SW 1271 (cell line): ENCODE results near the gene HOXA5.
A peak's percentile ranks its signal among the peaks of the same experiment; 100 is the strongest.

ENCODE experiments used
- DNase-seq, 2 experiments: peaks; one replicate each; lab custom pipeline; 2025; lab: John Stamatoyannopoulos, UW

HOXA5 gene

DNA sequence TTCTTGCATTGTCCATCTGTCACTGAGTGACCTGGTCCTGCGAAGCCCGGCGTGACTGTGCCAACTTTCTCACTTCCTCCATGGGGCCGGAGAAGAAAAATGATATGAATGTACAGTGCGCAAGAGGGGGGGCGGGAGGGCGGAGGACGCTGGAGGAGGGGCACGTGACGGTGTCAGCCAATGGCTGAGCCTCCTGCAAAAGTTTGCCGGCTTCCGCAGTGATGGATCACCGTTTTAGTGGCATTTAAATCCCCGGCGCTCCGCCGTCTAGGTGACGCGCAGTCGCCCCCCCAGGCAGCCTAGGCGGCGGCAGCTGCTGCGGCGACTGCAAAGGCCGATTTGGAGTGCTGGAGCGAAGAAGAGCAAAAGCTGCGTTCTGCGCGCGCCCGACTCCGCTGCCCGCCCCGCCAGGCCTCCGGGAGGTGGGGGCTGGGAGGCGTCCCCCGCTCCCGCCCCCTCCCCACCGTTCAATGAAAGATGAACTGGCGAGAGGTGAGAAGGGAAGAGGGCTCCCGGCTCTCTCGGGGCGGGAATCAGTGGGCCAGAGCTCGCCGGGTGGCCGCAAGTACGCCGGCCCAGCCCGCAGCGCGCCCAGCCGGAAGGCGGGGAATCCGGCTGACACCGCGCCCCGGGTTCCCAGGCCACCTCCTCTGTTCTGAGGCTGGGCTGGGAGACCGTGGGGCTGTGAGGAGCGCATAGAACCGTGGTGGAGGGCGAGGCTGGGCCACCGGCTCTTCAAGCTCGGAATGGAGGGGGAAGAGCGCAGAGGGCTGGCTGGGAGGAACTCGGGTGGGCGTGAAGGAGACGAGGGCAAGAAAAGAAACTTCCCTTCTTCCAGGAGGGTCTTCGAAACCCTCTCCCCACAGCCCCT, 47.3 kb downstream of the HOXA5 start, which contains the start of gene HOXA1:
Gene HOXA1 (minus strand): TSS at position 104 of the 871 bp plus-strand sequence. CDS start 88 bp downstream, at position 16.
- DNase-seq: peak; percentile 61 to 93

DNA sequence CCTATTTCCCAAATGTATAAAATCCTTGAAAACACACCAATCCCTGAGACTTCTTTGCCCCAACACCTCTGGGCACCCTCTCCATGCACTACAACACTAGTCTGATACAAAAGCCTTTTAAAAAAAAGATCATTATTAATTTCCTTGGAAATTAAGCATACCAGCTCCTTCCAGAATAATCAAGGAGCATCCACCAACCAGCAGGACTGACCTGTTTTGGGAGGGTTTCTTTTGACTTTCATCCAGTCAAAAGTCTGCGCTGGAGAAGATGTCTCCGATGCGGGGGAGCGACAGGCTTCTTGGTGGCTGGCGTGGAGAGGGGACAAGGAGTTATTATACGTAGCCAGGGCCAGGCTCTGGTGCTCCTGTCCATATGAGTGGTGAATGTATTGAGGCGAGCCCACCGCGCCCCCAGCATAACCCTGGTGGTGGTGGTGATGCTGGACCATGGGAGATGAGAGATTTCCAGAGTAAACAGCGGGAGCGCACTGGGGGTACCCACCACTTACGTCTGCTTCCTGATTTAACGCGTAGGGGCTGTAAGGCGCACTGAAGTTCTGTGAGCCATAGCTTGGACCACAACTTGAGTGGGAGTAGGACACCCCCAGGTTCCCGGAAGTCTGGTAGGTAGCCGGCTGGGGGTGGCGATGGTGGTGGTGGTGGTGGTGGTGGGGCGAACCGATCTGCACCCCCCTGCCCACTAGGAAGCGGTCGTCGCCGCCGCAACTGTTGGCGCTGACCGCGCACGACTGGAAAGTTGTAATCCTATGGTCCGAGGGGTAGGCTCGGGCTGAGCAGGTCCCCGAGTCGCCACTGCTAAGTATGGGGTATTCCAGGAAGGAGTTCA, 48.2 kb downstream of the HOXA5 start:
- peak in 1 of 2 experiments; percentile 14 for DNase-seq

DNA sequence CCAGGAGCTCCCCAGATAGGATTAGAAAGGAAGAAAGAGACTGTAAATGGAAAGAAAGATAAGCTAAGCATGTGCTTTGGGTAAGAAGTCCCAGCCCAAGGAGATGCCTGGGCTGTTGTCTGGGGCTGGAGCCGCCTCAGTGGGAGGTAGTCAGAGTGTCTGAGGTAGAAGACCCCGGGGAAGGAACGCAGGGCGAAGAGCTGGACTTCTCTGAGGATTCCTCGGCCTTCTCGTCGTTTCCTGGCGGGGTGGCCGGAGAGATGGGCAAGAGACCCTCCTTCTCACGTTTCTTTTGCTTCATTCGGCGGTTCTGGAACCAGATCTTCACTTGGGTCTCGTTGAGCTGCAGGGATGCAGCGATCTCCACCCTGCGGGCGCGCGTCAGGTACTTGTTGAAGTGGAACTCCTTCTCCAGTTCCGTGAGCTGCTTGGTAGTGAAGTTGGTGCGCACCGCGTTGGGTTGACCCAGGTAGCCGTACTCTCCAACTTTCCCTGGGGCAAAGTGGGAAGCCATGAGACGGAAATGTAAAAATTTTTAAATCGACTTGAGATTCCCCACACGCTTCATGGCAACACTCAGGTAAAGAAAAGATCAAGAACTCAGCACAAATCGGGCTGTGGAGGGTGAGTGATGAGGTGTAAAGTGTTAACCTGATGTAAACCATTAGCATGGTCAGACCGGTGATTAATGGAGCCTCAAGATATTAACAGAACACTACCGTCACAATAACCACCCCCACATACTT, 49.0 kb downstream of the HOXA5 start:
- no peak for DNase-seq

GRCh38 chr7:27093184-27093895, 50.1 kb downstream of the HOXA5 start:
- DNase-seq: no peak

GRCh38 chr7:27092819-27093110, 50.7 kb downstream of the HOXA5 start:
- no peak for DNase-seq

GRCh38 chr7:27091941-27092818, 51.3 kb downstream of the HOXA5 start:
- DNase-seq: no peak

DNA sequence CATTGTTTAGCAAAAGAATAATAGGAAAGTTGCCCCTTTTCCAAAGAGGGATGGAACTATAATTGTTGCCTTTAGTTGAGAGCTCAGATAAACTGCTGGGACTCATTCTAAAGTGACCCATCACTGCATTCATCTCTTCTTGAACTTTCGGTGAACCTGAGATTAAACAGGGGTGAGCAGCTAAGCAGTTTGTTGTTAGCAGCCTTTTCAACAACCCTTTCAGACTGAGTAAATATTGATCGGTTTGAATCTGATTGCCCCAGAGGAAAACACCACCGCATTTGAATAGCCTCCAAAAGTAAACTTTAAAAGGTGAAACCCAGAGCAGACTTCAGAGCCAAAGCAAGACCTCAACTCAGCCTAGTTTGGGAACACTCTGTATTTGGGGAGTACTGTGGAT, 52.4 kb downstream of the HOXA5 start:
- DNase-seq: no peak
